OCI-LY3 (cell line): Measurements from ENCODE around the gene SLC17A2.

Source experiments
- H2AFZ ChIP-seq: fragments of 200-600, 300-600 bp; shearing (Covaris generic); 2 replicates; pipeline ENCODE4 v1.6.0; 2014; ENCODE audit warnings: antibody characterized with exemption, low read depth, low read length
- H3K27ac ChIP-seq: fragments of 200-600, 300-600 bp; sonication (generic); 2 replicates; pipeline ENCODE4 v1.5.1; 2014; ENCODE audit warnings: mild to moderate bottlenecking, low read length, moderate library complexity, mixed read lengths
- H3K27me3 ChIP-seq: fragments of 200-600, 300-600 bp; sonication (generic); 2 replicates; pipeline ENCODE4 v1.6.1; 2014; ENCODE audit warnings: low read depth, low read length, mixed read lengths
- H3K36me3 ChIP-seq: fragments of 200-600, 300-600 bp; sonication (generic); replicated peaks from 2 replicates; pipeline ENCODE3; 2014; ENCODE audit warnings: low read depth, low read length, mixed read lengths
- H3K4me1 ChIP-seq: fragments of 300-600, 200-600 bp; sonication (generic); 2 replicates; pipeline ENCODE4 v1.6.1; 2014; ENCODE audit warnings: low read length, mixed read lengths
- H3K4me2 ChIP-seq: fragments of 200-600, 300-600 bp; sonication (generic); 2 replicates; pipeline ENCODE4 v1.6.1; 2014; ENCODE audit warnings: low read length, mixed read lengths
- H3K4me3 ChIP-seq: fragments of 300-600, 200-600 bp; sonication (generic); 2 replicates; pipeline ENCODE4 v1.5.1; 2014; ENCODE audit warnings: antibody characterized with exemption, mild to moderate bottlenecking, low read length, moderate library complexity
- H3K79me2 ChIP-seq: fragments of 300-600, 200-600 bp; shearing (Covaris generic); 2 replicates; pipeline ENCODE4 v1.6.1; 2014; ENCODE audit warnings: mild to moderate bottlenecking, low read length, mixed read lengths
- H3K9ac ChIP-seq: fragments of 300-600, 200-600 bp; shearing (Covaris generic); 2 replicates; pipeline ENCODE4 v1.6.0; 2014; ENCODE audit warnings: mild to moderate bottlenecking, low read length, moderate library complexity
- H3K9me3 ChIP-seq: fragments of 200-600, 300-600 bp; shearing (Covaris generic); 2 replicates; pipeline ENCODE4 v1.6.1; 2014; ENCODE audit warnings: low read length, mixed read lengths; ENCODE audit not compliant: insufficient read depth
- H4K20me1 ChIP-seq: fragments of 200-600, 300-600 bp; sonication (generic); 2 replicates; pipeline ENCODE4 v1.6.1; 2016; ENCODE audit warnings: low read length, mixed read lengths; ENCODE audit not compliant: insufficient read depth
- EZH2phosphoT487 ChIP-seq: fragments of 200-600 bp; shearing (Covaris generic); IDR thresholded peaks from 2 replicates; pipeline ENCODE4 v1.6.1; 2018; ENCODE audit warnings: antibody characterized with exemption, mixed run types, low read depth
- TF ChIP-seq, protein P1 (sequence below): fragments of 200-600, 300-600 bp; sonication (generic); IDR thresholded peaks from 2 replicates; pipeline ENCODE4 v1.5.1; 2014; ENCODE audit warnings: antibody characterized with exemption, low read length, low read depth

The SLC17A2 gene

DNA sequence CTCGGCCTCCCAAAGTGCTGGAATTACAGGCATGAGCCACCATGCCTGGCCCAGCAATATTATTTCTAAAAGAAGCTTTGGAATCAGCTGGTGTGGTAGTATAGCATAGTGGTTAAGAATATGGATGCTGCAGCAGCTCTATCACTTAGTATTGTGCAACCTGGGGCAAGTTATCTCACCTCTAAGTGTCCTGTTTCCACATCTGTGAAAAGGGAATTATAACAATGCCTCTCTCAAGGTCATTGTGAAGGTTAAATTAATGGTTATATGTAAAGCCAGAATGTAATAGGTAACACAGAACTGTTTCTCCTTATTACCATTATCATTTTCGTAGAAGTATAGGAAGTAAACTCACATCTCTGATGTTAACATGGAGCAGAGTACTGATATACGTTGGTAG, 14.2 kb downstream of the SLC17A2 start:
- Histone ChIP-seq H3K27ac (no peak overlapping the region), H3K4me3 (no peak overlapping the region), H3K9me3 (no peaks in the 10 kb centered on the region), H2AFZ (no peak overlapping the region), H3K79me2 (no peaks in the 10 kb centered on the region), H3K9ac (no peak overlapping the region), H4K20me1 (no peaks in the 10 kb centered on the region), H3K4me2 (no peak overlapping the region), H3K27me3 (no peaks in the 10 kb centered on the region), H3K4me1 (no peaks in the 10 kb centered on the region), H3K36me3 (no peaks in the 10 kb centered on the region)
- TF ChIP-seq, protein P1, sequence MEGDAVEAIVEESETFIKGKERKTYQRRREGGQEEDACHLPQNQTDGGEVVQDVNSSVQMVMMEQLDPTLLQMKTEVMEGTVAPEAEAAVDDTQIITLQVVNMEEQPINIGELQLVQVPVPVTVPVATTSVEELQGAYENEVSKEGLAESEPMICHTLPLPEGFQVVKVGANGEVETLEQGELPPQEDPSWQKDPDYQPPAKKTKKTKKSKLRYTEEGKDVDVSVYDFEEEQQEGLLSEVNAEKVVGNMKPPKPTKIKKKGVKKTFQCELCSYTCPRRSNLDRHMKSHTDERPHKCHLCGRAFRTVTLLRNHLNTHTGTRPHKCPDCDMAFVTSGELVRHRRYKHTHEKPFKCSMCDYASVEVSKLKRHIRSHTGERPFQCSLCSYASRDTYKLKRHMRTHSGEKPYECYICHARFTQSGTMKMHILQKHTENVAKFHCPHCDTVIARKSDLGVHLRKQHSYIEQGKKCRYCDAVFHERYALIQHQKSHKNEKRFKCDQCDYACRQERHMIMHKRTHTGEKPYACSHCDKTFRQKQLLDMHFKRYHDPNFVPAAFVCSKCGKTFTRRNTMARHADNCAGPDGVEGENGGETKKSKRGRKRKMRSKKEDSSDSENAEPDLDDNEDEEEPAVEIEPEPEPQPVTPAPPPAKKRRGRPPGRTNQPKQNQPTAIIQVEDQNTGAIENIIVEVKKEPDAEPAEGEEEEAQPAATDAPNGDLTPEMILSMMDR = no peak
- no peak for TF ChIP-seq EZH2phosphoT487

DNA sequence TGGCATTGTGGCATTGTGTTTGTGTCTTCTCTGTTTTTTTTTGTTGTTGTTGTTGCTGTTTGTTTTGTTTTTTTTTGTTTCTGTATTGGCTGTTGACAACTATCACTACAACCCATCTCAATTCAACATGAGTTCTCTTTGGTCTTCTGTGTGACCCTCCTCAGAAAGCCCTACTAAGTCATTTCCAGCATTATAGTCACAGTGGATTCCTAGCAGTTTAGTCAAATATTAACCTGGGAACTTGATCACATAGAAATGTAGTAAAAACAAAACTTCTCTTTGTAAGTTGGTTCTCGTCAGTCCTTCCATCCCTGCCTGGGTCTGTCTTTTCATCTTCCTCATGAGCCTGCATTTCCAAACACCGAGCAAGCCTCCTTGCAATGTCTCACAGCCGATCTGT, 16.8 kb downstream of the SLC17A2 start:
- Histone ChIP-seq H3K9ac (no peak overlapping the region), H3K9me3 (no peaks in the 10 kb centered on the region), H3K4me2 (no peak overlapping the region), H2AFZ (no peak overlapping the region), H3K79me2 (no peaks in the 10 kb centered on the region), H3K27ac (no peak overlapping the region), H3K27me3 (no peaks in the 10 kb centered on the region), H3K4me1 (no peaks in the 10 kb centered on the region), H3K4me3 (no peak overlapping the region), H3K36me3 (no peaks in the 10 kb centered on the region), H4K20me1 (no peaks in the 10 kb centered on the region)
- TF ChIP-seq, protein P1 = no peak
- no peak for TF ChIP-seq EZH2phosphoT487

DNA sequence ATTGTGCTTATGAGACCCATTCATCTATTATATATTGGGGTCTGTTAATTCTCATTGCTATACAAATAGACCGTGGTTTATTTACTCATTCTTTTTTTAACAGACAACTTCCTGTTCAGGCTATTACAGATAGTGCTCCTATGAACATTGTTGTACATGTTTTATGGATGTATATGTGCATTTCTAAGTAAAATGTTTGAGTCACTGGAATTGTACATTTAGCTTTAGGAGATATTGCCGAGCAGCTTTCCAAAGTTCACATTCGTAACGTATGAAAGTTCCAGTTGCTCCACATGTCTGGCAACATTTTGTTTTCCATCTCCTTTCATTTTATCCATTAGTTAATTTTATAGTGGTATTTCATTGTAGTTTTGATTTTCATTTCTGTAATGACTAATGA, 19.1 kb downstream of the SLC17A2 start:
- H3K4me3 ChIP-seq = no peak overlapping the region
- no peak overlapping the region for H3K9ac ChIP-seq
- no peaks in the 10 kb centered on the region for H3K4me1 ChIP-seq
- H2AFZ ChIP-seq = no peak overlapping the region
- H4K20me1 ChIP-seq = no peaks in the 10 kb centered on the region
- TF ChIP-seq, protein P1 = no peak
- no peak for TF ChIP-seq EZH2phosphoT487
- H3K79me2 ChIP-seq = no peaks in the 10 kb centered on the region
- H3K27ac ChIP-seq = no peak overlapping the region
- H3K4me2 ChIP-seq = no peak overlapping the region
- no peaks in the 10 kb centered on the region for H3K36me3 ChIP-seq
- H3K9me3 ChIP-seq = no peaks in the 10 kb centered on the region
- H3K27me3 ChIP-seq = no peaks in the 10 kb centered on the region

DNA sequence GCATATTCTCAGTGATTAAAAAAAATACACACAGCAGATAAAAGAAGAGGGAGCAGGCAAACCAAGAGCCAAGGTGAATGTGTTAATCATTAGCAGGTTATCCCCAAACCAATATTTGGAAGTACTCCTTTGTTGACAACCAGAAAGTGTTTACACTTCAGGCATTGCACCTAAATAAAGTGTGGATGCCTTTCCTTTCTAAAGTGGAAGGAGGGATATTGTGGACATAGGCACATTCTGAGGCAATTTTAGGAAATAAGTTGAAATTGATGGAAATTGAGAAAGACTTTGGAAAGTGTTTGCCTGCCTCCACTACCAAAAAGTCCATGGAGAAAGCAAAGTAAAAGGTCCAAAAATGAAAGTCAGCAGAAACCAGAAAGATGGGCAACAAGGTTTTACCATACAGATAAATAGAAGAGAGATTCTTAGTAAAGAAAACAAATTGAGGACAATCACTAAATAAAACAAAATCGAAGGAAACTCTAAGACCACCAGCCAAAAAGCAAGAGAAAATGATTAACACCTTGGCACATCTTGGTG, 22.9 kb downstream of the SLC17A2 start:
- Histone ChIP-seq H3K4me1 (no peaks in the 10 kb centered on the region), H3K9me3 (no peaks in the 10 kb centered on the region), H3K27ac (no peak overlapping the region), H3K4me2 (no peak overlapping the region), H3K27me3 (no peaks in the 10 kb centered on the region), H3K36me3 (no peaks in the 10 kb centered on the region), H3K79me2 (no peaks in the 10 kb centered on the region), H2AFZ (no peak overlapping the region), H4K20me1 (no peaks in the 10 kb centered on the region), H3K4me3 (no peak overlapping the region), H3K9ac (no peak overlapping the region)
- TF ChIP-seq EZH2phosphoT487 = no peak
- TF ChIP-seq, protein P1 = no peak
